Sigmoid colon (tissue), 4 donors: Measurements from ENCODE around the gene CHRNA4.

Source experiments
- CTCF ChIP-seq, 4 experiments: fragments of 450-650 bp in 3 of 4; fragments of 200-600 bp in 1 of 4; IDR thresholded peaks; one replicate each; pipeline ENCODE4 v1.5.1; 2016 to 2019; ENCODE audit warnings: antibody characterized with exemption in 4 of 4, mild to moderate bottlenecking in 3 of 4, moderate library complexity in 2 of 4
- EP300 ChIP-seq, 4 donors: sonication (generic); formaldehyde crosslinking; IDR thresholded peaks; one replicate each; pipeline ENCODE4 v1.6.1; 2017; ENCODE audit warnings: antibody characterized with exemption in 4 of 4
- POLR2A ChIP-seq, 2 donors: fragments of 450-650 bp; IDR thresholded peaks; one replicate each; pipeline ENCODE4 v1.6.1; 2016; ENCODE audit warnings: antibody characterized with exemption in 2 of 2, mild to moderate bottlenecking in 2 of 2, moderate library complexity in 2 of 2
- POLR2AphosphoS5 ChIP-seq, 4 donors: sonication (generic); formaldehyde crosslinking; IDR thresholded peaks; one replicate each; pipeline ENCODE4 v1.6.1; 2017; ENCODE audit warnings: antibody characterized with exemption in 4 of 4

DNA sequence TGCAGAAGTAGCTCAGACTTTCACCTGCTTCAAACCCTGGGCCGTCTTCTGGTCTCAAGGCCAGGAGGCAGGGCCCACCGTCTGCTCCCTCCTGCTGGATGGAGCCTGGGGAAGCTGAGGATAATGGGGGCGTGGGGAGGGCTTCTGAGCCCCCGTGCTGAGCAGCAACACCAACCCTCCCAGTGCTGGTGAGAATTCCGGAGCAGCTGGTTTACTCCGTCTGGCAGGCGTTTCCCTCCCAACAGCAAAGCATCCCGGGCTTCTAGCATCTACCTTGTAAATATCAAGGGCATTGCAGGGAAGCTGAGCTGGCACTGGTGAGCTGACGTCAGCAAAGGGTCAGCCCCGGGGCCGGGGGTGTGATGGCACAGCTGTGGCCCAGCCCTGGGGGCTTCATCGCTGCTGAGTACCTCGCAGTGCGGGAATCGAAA is 16.8 kb upstream of the CHRNA4 start:
- no peak for TF ChIP-seq CTCF (IDR thresholded peaks at IDR 0.05)
- no peak for TF ChIP-seq POLR2AphosphoS5 (IDR thresholded peaks at IDR 0.05)
- TF ChIP-seq POLR2A (IDR thresholded peaks at IDR 0.05) = no peak
- no peak for TF ChIP-seq EP300 (IDR thresholded peaks at IDR 0.05)
